Measurements from ENCODE around the gene PRPSAP2. TPM values are rescaled to one million over a fixed set of nuclear protein-coding genes. Genes with fewer than 3 reads are reported as not detected.
"Not testable (repeated sequence)": the region's sequence is repeated elsewhere in the genome, so short reads cannot be mapped to it uniquely, and the experiment has no call there.

PRPSAP2 gene, protein sequence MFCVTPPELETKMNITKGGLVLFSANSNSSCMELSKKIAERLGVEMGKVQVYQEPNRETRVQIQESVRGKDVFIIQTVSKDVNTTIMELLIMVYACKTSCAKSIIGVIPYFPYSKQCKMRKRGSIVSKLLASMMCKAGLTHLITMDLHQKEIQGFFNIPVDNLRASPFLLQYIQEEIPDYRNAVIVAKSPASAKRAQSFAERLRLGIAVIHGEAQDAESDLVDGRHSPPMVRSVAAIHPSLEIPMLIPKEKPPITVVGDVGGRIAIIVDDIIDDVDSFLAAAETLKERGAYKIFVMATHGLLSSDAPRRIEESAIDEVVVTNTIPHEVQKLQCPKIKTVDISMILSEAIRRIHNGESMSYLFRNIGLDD
- 10 to 100 TPM; 57.3 to 57.8 TPM for total RNA-seq

DNA sequence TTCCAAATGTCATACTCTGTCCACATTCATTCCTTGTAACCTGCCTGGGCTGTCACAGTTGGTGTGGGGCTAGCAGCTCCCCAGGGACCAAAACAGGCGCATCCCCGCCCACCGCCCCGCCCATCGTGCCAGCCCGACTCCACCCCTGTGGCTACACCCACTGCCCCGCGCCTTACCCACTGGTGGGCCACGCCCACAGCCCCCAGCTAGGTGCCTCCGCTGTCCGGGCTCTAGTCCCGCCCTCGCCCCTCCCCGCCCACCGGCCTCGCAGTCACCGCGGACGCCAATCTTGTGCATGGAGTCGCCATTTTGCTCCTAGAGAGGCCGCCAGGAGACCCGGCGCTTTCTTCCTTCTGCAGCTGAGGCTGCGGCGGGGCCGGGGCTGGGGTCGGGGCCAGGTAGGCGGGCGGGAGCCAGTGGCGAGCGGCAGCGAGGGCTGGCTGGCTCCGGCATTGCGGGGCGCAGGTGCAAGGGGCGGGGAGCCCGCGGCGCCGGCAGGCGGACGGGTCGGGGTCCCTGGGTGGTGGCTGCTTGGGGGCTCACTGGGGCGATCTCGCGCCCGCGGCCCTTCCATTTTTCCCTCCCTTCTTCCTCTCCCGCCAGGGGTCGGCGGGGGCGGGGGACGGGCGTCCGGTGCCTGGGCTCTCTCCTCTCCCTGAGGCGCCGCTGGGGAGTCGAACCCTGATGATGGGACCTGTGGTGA lies at the start of gene PRPSAP2:
TSS of gene PRPSAP2 (plus strand) at position 268 of the 703 bp plus-strand sequence. CDS start 7,703 bp downstream, outside the sequence.
- ChIA-PET POLR2A (interaction anchor here (0.9 to 1.9 kb wide), 6 partner anchors 9 to 98 kb away, joined by 3 to 13 read pairs (median 4); no protein-coding TSS in a partner anchor), CTCF (interaction anchor here (1.1 to 3.0 kb wide), 8 partner anchors 10 to 232 kb away, joined by 3 to 12 read pairs (median 4); no protein-coding TSS in a partner anchor)
- Mint-ChIP-seq H3K36me3 (ENCODE audit: low read depth) (peaks cover 10% of the 10 kb centered on the region), H3K27me3 (ENCODE audit: low read depth) (no peaks in the 10 kb centered on the region), H3K27ac (peak within 1 kb of the TSS; percentile 85), H3K4me3 (peak within 1 kb of the TSS; percentile 89), H3K4me1 (ENCODE audit: low read depth) (peaks cover 53% of the 10 kb centered on the region), H3K9me3 (ENCODE audit: insufficient read depth) (no peaks in the 10 kb centered on the region)
- peak; percentile 79 for ATAC-seq
- DNase-seq: peak; percentile 95

DNA sequence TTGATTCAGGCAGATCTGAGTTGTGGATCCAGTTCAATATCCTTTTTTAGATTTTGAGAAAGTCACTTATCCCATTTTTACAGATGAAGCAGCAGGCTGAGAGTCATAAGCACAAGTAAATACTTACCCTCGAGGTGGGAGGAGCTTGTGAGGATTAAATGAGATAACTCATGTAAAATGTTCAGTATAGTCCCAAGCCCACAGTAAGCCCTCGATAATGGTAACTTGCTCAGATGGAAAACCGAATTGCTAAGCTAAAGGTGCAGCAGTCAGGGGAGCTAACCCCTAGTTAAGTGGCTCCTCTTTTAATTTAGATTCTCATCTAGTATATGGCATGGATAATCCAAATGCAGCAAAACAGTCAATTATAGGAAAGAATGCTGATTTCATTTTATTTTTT lies 42.0 kb upstream of the PRPSAP2 start:
- H3K36me3 Mint-ChIP-seq (ENCODE audit: low read depth); H3K4me3 Mint-ChIP-seq; CTCF ChIA-PET; ATAC-seq; POLR2A ChIA-PET; H3K27ac Mint-ChIP-seq; H3K9me3 Mint-ChIP-seq (ENCODE audit: insufficient read depth); DNase-seq; H3K4me1 Mint-ChIP-seq (ENCODE audit: low read depth); H3K27me3 Mint-ChIP-seq (ENCODE audit: low read depth): not testable (repeated sequence)

GRCh38 chr17:18816489-18817371 lies 41.2 kb upstream of the PRPSAP2 start:
- DNase-seq (peak; percentile 73), ATAC-seq (peak; percentile 74)
- POLR2A ChIA-PET; H3K36me3 Mint-ChIP-seq (ENCODE audit: low read depth); H3K9me3 Mint-ChIP-seq (ENCODE audit: insufficient read depth); H3K27me3 Mint-ChIP-seq (ENCODE audit: low read depth); H3K4me3 Mint-ChIP-seq; H3K27ac Mint-ChIP-seq: not testable (repeated sequence)
- peaks cover 13% of the 10 kb centered on the region for H3K4me1 Mint-ChIP-seq (ENCODE audit: low read depth)
- CTCF ChIA-PET: interaction anchor here (1.2 to 1.7 kb wide), 2 partner anchors 144 to 191 kb away, joined by 6 to 8 read pairs; no protein-coding TSS in a partner anchor

DNA sequence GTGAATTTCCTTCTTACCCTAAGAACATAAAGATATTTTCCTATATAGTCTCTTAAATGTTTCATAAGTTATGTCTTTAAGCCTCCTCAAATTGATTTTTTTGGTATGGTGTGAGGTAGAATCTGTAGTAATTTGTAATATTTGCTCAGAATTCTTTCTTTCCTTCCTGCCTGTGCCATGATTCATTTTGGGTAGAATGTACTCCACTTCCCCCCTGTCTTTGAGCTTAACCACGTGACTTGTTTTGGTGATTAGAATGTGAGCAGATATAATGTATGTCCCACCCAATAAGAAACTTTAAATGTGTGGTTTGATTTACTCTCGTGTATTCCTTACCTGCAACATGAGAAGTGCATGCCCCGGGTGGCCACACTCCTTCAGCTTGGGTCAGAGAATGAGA lies 36.5 kb upstream of the PRPSAP2 start:
- H3K27ac Mint-ChIP-seq; DNase-seq; POLR2A ChIA-PET; H3K36me3 Mint-ChIP-seq (ENCODE audit: low read depth); H3K9me3 Mint-ChIP-seq (ENCODE audit: insufficient read depth); H3K4me3 Mint-ChIP-seq; ATAC-seq: not testable (repeated sequence)
- peaks cover 14% of the 10 kb centered on the region for H3K4me1 Mint-ChIP-seq (ENCODE audit: low read depth)
- CTCF ChIA-PET: interaction anchor here (0.5 kb wide), 1 partner anchor 38 kb away, joined by 3 read pairs; no protein-coding TSS in a partner anchor
- peaks cover 14% of the 10 kb centered on the region for H3K27me3 Mint-ChIP-seq (ENCODE audit: low read depth)

GRCh38 chr17:18827613-18828012 lies 30.3 kb upstream of the PRPSAP2 start:
- DNase-seq; POLR2A ChIA-PET; ATAC-seq; H3K27me3 Mint-ChIP-seq (ENCODE audit: low read depth); H3K36me3 Mint-ChIP-seq (ENCODE audit: low read depth); CTCF ChIA-PET; H3K4me3 Mint-ChIP-seq; H3K27ac Mint-ChIP-seq; H3K9me3 Mint-ChIP-seq (ENCODE audit: insufficient read depth); H3K4me1 Mint-ChIP-seq (ENCODE audit: low read depth): not testable (repeated sequence)

DNA sequence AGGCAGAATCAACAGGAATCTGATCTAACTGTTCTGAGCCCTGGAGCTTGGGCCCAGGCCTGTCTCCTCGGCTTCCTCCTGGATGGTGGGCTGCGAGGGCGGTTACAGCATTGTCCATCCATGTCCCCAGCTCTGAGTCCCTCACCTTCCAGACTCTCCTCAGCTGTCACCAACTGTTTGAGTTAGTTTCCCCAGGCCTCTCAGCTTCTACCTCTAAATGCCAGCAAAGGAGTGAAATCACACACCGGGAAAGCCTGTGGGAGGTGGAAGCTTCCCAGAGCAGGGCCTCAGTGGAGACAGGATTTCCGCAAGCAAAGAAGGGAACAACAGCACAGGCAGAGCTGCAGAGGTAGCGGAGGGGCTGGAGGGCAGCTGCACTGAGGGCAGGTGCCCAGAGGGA lies 9.4 kb upstream of the PRPSAP2 start:
- DNase-seq (no peak), ATAC-seq (no peak)
- POLR2A ChIA-PET: no interaction called here
- Mint-ChIP-seq H3K27ac (no peak overlapping the region), H3K4me3 (no peak overlapping the region), H3K36me3 (ENCODE audit: low read depth) (no peaks in the 10 kb centered on the region), H3K9me3 (ENCODE audit: insufficient read depth) (no peaks in the 10 kb centered on the region), H3K4me1 (ENCODE audit: low read depth) (peaks cover 2% of the 10 kb centered on the region), H3K27me3 (ENCODE audit: low read depth) (peaks cover 3% of the 10 kb centered on the region)
- CTCF ChIA-PET: no interaction called here

DNA sequence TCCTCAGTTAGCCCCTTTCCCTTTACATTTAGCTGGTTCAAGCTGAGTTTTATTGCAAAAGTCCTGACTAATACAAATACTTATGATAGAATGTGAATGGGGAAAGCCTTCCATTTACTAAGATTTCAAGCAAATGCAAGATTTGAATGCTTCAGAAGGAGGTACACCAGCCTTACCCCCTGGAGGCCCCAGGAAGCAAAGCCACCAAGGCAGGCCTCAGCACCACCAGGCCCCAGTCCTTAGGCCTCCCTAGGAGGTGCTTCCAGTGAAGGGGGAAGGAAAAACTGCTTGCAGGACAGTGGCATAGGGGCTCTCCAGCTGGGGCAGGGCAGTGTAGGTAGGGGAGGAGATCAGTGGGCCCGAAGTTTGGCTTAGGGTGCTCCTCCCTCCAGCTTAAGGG lies 7.3 kb upstream of the PRPSAP2 start:
- no peak for ATAC-seq
- CTCF ChIA-PET: interaction anchor here (1.0 kb wide), 1 partner anchor 110 kb away, joined by 4 read pairs; no protein-coding TSS in a partner anchor
- no peaks in the 10 kb centered on the region for H3K36me3 Mint-ChIP-seq (ENCODE audit: low read depth)
- H3K4me3 Mint-ChIP-seq: no peak overlapping the region
- no peaks in the 10 kb centered on the region for H3K27me3 Mint-ChIP-seq (ENCODE audit: low read depth)
- POLR2A ChIA-PET: no interaction called here
- H3K4me1 Mint-ChIP-seq (ENCODE audit: low read depth): peaks cover 12% of the 10 kb centered on the region
- peak; percentile 17 for DNase-seq
- no peak overlapping the region for H3K27ac Mint-ChIP-seq
- H3K9me3 Mint-ChIP-seq (ENCODE audit: insufficient read depth): no peaks in the 10 kb centered on the region

DNA sequence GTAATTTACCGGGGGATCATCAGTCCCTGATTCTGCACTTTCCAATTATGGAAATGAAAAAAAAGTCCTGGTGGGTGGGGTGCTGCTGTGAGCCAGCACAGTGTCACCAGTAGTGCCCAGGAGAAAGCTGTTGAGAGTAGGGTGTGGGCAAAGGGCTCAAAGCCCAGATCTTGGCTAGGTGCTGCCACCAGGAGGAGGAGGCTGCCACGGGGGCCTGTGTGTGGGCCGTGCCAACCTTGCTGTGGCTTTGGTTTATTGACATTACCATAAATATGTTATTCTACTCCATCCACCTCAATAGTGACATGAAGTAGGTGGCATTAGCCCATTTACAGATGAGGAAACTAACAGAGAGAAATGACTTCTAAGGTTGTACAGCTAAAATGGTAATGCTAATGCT lies 6.7 kb upstream of the PRPSAP2 start:
- ChIA-PET CTCF (no interaction called here), POLR2A (no interaction called here)

DNA sequence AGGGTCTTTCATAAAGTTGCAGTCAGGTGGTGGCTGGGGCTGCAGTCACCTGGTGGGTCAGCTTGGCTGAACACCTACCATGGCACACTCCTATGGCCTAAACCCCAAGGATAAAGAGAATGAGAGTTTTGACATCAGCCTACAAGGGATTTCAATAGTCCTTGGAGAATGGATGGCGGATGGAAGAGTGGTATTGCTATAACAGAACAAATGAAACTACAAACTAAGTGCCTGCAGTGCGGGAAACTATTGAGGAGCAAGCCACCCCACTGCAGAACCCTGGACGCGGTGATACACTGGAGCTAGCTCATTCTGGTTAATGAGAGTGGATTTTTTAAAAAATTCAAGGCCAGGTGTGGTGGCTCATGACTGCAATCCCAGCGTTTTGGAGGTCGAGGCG lies 3.0 kb upstream of the PRPSAP2 start:
- POLR2A ChIA-PET: no interaction called here
- Mint-ChIP-seq H3K27me3 (ENCODE audit: low read depth) (no peaks in the 10 kb centered on the region), H3K27ac (no peak overlapping the region), H3K9me3 (ENCODE audit: insufficient read depth) (no peaks in the 10 kb centered on the region), H3K4me1 (ENCODE audit: low read depth) (peaks cover 33% of the 10 kb centered on the region), H3K4me3 (peak overlapping the region; percentile 91), H3K36me3 (ENCODE audit: low read depth) (peaks cover 4% of the 10 kb centered on the region)
- ATAC-seq: no peak
- DNase-seq: no peak
- CTCF ChIA-PET: interaction anchor here (0.7 to 1.7 kb wide), 2 partner anchors 106 to 533 kb away, joined by 4 to 5 read pairs; no protein-coding TSS in a partner anchor

More for the DNA sequence above, 6.7 kb upstream of the PRPSAP2 start:
- H3K4me3 Mint-ChIP-seq: no peak overlapping the region
- H3K27me3 Mint-ChIP-seq (ENCODE audit: low read depth): no peaks in the 10 kb centered on the region
- H3K27ac Mint-ChIP-seq: no peak overlapping the region
- no peaks in the 10 kb centered on the region for H3K9me3 Mint-ChIP-seq (ENCODE audit: insufficient read depth)
- no peaks in the 10 kb centered on the region for H3K36me3 Mint-ChIP-seq (ENCODE audit: low read depth)
- peak; percentile 17 for DNase-seq
- H3K4me1 Mint-ChIP-seq (ENCODE audit: low read depth): peaks cover 14% of the 10 kb centered on the region
- ATAC-seq: no peak

GRCh38 chr17:18855831-18856569 lies 1.9 kb upstream of the PRPSAP2 start:
- peaks cover 4% of the 10 kb centered on the region for H3K36me3 Mint-ChIP-seq (ENCODE audit: low read depth)
- peak overlapping the region; percentile 92 for H3K27ac Mint-ChIP-seq
- H3K4me3 Mint-ChIP-seq: peak overlapping the region; percentile 91
- ChIA-PET POLR2A (no interaction called here), CTCF (interaction anchor here (1.7 kb wide), 1 partner anchor 105 kb away, joined by 4 read pairs; no protein-coding TSS in a partner anchor)
- no peaks in the 10 kb centered on the region for H3K27me3 Mint-ChIP-seq (ENCODE audit: low read depth)
- peaks cover 42% of the 10 kb centered on the region for H3K4me1 Mint-ChIP-seq (ENCODE audit: low read depth)
- DNase-seq: peak; percentile 95
- ATAC-seq: peak; percentile 88
- no peaks in the 10 kb centered on the region for H3K9me3 Mint-ChIP-seq (ENCODE audit: insufficient read depth)

- Mint-ChIP-seq H3K4me1 (ENCODE audit: low read depth) (peaks cover 46% of the 10 kb centered on the region), H3K36me3 (ENCODE audit: low read depth) (peaks cover 6% of the 10 kb centered on the region), H3K27me3 (ENCODE audit: low read depth) (no peaks in the 10 kb centered on the region), H3K9me3 (ENCODE audit: insufficient read depth) (no peaks in the 10 kb centered on the region), H3K27ac (peak overlapping the region; percentile 92), H3K4me3 (peak overlapping the region; percentile 91)
- ChIA-PET POLR2A (interaction anchor here (0.6 kb wide), 1 partner anchor 44 kb away, joined by 4 read pairs; no protein-coding TSS in a partner anchor), CTCF (interaction anchor here (1.3 kb wide), 1 partner anchor 43 kb away, joined by 4 read pairs; no protein-coding TSS in a partner anchor)
- ATAC-seq: no peak
- no peak for DNase-seq
These were observed 1.4 kb upstream of the PRPSAP2 start for GRCh38 chr17:18856570-18856915.

Measured in activated CD8-positive, alpha-beta T cell treated with anti-CD3 and anti-CD28 coated beads, Interleukin-2, amount 10 ng/mL, durations not matched to agents 7 days and 5 days (primary cell).